ENCODE data around the gene SYNGR3. TPM values are rescaled to one million over a fixed set of nuclear protein-coding genes. Genes with fewer than 3 reads are reported as not detected.

The SYNGR3 gene
- total and polyA plus RNA-seq, 2 of the 13 experiments (the other 11 are each of a cell fraction or from before 2014, with no cell fraction given), result 0.97 to 5.7 TPM

GRCh38 chr16:1983544-1984346 lies 6.0 kb upstream of the SYNGR3 start, which contains the start of gene GFER (continued):
- TF ChIP-seq HOXD1 (CRISPR knock-in tag; IDR thresholded peaks at IDR 0.05) (peak; percentile 82), HDAC2 (CRISPR knock-in tag; IDR thresholded peaks at IDR 0.05) (peak; percentile 68), KLF9 (CRISPR knock-in tag; IDR thresholded peaks at IDR 0.05; ENCODE audit: low read depth) (no peak), CC2D1A (CRISPR knock-in tag; IDR thresholded peaks at IDR 0.05) (no peak), FIP1L1 (IDR thresholded peaks at IDR 0.05; ENCODE audit: borderline replicate concordance, insufficient read depth, low read depth, low read length) (peak; percentile 82; the same call in 1 of the 2 replicates), ZNF710 (CRISPR knock-in tag; IDR thresholded peaks at IDR 0.05; ENCODE audit: borderline replicate concordance) (peak; percentile 20; the same call in 1 of the 2 replicates), SATB2 (CRISPR knock-in tag; IDR thresholded peaks at IDR 0.05) (no peak), TCF7 (IDR thresholded peaks at IDR 0.05; ENCODE audit: low read depth) (no peak), MTF1 (CRISPR knock-in tag; IDR thresholded peaks at IDR 0.05) (no peak), KAT8 (CRISPR knock-in tag; IDR thresholded peaks at IDR 0.05) (no peak), ATF7 (IDR thresholded peaks at IDR 0.05) (no peak), ATF7 (CRISPR knock-in tag; IDR thresholded peaks at IDR 0.05) (no peak), MBNL3 (CRISPR knock-in tag; conservative IDR thresholded peaks at IDR 0.05) (no peak), PRDM15 (CRISPR knock-in tag; IDR thresholded peaks at IDR 0.05) (no peak), ZNF414 (CRISPR knock-in tag; IDR thresholded peaks at IDR 0.05) (peak; percentile 90; the same call in 1 of the 2 replicates), KDM6A (CRISPR knock-in tag; IDR thresholded peaks at IDR 0.05; ENCODE audit: low read depth) (no peak), PAWR (CRISPR knock-in tag; IDR thresholded peaks at IDR 0.05; ENCODE audit: borderline replicate concordance) (no peak), PBX3 (CRISPR knock-in tag; IDR thresholded peaks at IDR 0.05; ENCODE audit: borderline replicate concordance) (peak; percentile 7; the same call in 1 of the 2 replicates), ADNP (CRISPR knock-in tag; IDR thresholded peaks at IDR 0.05) (no peak), UBTF (CRISPR knock-in tag; IDR thresholded peaks at IDR 0.05) (peak; percentile 84)

Measured in HepG2 (cell line).